Measurements from ENCODE around the gene PPP3CA.

Gene PPP3CA

DNA sequence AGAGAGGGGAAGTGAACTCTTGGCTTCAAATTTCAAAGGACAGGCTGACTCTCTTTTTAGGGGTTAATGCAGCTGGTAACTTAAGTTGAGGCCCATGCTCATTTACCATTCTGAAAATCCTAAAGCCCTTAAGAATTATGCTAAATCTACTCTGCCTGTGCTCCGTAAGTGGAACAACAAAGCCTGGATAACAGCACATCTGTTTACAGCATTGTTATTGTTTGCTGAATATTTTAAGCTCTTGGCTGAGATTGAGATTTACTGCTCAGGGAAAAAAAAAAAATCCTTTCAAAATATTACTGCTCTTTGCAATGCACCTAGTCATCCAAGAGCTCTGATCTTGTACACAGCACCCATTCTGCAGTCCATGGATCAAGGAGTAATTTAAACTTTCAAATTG, 17.7 kb downstream of the PPP3CA start:
- no peak for DNase-seq

DNA sequence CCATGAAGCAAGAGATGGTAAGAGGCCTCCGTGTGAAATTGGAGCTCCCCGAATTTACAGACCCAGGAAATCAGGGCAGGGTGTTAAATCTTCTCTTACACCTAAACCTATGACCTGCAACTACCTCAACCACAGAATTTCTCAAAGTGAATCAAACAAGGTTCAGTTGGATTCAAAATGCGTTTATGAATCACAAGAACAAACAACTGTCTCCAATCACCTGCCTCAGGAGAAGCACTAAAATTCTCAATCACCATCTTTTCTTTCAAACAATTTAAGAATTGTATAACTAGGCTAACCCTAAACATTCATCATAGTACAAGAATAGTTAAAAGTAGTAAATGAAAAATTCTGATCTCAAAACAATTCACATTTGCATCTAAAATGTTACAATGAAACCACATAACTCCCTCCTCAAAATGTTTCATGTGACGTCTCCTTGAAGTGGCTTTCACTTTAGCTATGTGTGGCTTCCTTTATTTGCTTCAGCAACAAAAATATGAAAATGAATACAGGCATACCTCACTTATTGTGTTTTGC, 19.2 kb downstream of the PPP3CA start:
- DNase-seq: no peak

GRCh38 chr4:101326576-101326975, 20.8 kb downstream of the PPP3CA start:
- no peak for DNase-seq

DNA sequence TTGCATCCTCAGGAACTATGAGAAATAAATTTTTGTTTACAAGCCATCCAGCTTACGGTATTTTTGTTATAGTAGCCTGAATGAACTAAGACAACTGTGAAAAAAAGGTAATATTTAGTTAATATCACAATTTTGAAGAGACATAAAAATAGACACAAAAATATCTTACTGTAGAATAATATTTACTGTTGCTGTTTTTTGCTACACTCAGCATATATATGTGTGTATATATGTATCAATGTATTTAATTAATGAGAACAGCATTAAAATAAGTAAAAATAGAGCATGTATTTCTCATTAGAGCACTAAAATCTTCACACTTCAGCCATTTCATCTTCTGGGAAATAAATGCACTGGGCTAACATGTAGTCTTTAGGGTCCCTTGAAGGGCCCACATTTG, 24.6 kb downstream of the PPP3CA start:
- DNase-seq: no peak

- no peak for DNase-seq
Observed at GRCh38 chr4:101321481-101322042, 25.8 kb downstream of the PPP3CA start.

DNA sequence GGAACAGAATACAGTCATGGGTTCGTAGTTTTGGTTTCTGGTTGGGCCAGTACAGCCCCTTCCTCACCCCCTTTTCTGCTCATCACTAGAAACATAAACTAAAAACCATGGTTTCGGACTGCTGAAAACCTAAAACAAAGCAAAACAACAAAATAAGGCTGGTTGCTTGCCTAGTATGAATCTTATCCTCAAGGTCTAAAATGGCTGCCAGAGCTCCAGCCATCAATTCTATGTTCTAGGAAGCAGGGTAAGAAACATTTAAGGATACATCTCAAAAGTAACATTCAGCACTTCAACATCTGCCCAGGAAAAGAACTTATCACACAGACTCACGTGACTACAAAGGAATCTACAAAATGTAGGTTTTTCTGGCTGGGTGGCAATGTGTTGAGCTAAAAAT, 31.5 kb downstream of the PPP3CA start:
- no peak for DNase-seq

DNA sequence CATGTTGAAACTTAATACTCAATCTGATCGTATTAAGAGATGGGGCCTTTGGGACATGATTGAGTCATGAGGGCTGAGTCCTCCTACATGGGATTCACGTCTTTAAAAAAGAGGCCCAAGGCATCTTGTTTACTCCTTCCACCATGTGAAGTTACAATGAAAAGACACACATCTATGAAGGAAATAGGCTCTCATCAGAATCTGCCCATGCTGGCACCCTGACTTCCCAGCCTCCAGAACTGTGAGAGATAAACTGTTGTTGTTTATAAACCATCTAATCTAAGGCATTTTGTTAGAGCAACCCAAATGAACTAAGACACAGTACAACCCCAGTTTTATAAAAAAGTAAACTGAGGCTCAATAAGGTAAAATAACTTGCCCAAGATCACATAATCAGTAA, 32.3 kb downstream of the PPP3CA start:
- DNase-seq: no peak

DNA sequence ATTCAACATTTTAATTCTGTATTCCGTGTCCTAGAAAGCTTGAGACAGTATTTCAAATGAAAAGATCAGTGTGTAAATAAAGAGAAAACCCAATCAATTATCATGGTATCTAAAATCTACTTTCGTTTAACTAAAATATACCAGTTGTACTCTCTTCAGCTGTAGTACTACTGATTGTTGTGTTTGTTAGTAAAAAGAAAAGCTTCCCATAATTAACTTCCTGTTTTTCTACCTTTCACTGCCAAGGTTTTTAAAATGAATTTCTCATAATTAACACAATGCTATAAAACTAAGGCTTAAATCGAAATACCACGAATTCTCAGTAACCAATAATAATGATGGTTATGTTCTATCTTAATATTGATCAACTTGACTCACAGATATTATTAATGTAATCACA, 37.4 kb downstream of the PPP3CA start:
- DNase-seq: no peak

GRCh38 chr4:101307899-101308298, 39.4 kb downstream of the PPP3CA start:
- DNase-seq: no peak

GRCh38 chr4:101306764-101307615, 40.3 kb downstream of the PPP3CA start:
- no peak for DNase-seq

GRCh38 chr4:101306225-101306624, 41.1 kb downstream of the PPP3CA start:
- no peak for DNase-seq

GRCh38 chr4:101304916-101305315, 42.4 kb downstream of the PPP3CA start:
- peak; percentile 18 for DNase-seq

DNA sequence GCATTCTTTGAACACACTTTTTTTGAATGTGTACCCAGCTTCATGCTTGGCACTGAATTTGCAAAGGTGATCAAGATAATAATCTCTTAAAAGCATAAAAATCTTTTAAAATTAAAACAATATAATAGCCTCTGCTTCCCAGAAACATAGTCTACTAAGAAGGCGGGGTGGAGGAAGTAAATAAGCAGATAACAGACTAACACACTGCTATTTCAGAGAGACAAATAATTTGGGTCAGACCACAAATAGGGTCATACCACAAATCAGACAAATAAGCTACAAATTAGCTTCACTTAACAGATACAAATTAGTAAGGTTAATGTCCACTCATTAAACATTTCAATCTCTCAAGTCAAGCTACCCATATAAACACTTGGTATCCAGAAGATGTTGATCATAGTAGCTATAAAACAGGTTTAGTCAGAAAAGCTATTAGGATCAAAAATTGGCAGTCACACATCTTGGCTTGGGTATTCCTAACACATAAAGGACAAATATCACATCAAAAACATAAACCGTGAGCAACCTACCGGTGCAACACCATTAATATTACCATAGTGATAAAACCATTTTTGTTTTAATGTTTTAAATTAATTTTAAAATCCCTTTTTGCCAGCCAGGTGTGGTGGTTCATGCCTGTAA, 47.3 kb downstream of the PPP3CA start:
- no peak for DNase-seq

DNA sequence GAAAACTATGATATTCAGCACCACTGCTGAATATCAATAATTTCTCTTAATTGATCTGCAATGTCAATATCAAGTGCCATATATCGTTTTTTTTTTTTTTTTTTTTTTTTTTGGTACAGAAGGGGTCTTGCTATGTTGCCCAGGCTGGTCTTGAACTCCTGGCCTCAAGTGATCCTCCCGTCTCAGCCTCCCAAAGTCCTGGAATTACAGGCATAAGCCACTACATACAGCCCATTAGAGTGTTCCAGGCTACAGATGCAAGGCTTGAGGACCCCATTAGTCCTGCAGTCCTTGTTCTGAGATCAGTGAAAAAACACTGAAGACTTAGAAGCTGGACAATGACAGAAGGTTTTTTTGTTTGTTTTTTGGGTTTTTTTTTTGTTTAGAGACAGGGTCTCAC, 48.3 kb downstream of the PPP3CA start:
- DNase-seq: no peak

DNA sequence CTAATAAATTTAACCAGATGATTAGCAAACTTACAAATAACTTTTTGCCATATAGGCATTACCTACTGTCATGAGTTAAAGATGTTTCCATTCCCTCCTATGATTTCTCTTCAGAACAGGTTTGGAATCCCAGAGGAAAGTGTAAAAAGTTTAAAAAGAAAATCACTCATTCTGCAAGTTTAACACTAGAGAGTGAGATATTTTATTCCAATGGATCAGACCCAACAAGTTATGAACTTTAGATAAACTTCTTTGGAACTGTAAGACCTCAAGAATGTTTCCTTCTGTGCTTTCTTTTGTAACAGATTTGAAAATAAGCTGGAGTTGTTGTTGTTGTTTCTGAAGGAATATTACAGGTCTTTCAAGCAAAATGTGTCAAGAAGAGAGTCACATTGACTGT, 51.6 kb downstream of the PPP3CA start:
- DNase-seq: no peak

GRCh38 chr4:101294597-101294996, 52.7 kb downstream of the PPP3CA start:
- no peak for DNase-seq

DNA sequence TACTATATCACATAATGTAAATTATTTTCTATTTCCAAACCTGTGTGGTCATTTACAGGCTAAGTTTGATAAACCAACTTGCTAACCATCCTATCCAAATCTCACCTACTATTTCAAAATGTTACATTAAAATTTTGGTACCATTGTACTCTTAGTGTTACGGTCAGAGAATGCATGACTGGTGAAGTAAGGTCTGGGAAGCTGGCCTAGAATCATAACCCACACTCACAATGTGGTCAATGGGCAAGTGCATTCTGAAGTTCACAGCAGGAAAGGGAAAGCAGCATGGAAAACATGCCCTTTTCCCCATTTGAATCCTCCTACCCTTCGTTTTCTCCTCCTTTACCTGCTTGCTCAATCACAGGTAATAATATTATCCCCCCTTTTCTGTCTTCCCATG, 54.4 kb downstream of the PPP3CA start:
- DNase-seq: no peak

- DNase-seq: no peak
Observed at GRCh38 chr4:101292214-101292613, 55.1 kb downstream of the PPP3CA start.

DNA sequence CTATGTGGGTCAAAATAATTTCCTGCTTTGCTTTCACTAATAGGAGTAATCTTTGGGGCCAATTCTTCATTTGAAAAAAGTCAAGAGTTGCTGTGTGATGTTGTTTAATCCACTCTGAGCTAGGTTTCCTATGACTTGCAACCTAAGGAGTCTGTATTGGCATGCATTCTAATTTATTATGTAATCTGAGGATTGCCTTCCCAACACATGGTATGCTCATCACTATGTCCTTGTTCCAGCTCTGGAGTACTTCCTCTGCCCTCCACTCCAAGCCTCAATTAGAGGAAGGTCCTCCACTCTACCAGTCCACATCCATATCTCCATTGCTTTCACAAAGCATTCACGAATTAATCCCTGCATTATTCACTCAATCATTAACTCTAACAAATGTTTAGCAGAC, 56.1 kb downstream of the PPP3CA start:
- no peak for DNase-seq

- no peak for DNase-seq
Observed at GRCh38 chr4:101290654-101291053, 56.7 kb downstream of the PPP3CA start.

DNA sequence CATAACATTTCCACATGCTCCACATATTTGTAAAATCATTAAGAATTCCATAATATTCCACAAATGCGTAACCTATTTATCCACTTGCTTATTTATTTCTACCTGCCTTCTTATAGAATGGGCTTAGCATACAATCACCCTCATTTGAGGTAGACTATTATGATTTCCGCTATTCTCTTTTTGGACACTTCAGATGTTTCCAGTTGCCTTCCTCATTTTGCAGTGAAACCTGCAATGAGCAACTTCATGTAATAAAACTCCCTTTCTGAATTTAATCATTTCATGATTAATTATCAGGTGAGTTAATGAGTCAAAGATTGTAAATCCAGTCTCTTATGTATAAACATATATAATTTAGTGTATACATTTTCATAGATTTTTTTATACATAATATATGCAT, 58.0 kb downstream of the PPP3CA start:
- DNase-seq: no peak

DNA sequence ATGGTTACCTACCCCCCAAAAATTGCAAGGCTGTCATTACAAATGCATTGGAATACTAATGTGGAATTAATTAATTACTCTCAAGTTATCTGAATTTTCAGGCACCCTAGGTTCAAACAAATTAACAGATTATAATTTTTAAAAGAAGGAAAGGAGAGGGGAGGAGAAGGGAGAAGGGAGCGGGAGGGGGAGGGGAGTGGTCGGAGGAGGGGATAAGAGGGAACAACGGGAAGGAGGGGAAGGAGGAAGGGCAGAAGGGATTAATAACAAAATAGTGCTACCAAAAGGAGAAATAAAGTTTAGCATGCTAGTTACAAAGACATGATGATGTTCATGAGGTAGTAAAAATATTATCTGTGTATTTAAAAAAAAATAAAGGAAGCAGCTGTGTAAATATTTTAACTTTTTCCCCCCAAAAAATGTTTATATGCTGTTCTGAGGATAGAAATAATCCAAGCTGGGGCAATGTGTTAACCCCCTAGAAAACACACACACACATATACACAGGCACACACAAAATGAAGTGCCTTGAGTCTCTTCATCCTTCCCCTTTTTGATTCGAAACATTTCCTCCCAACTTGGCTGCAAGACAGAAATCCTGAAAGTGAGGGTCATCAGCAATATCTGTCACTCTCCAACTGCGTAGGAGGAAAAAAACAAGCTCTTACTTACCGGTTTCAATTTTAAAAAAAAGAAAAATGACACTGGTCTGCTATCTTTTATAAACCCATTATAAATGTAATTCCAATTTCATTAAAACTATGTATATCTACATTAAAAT, 58.8 kb downstream of the PPP3CA start:
- DNase-seq: no peak

DNA sequence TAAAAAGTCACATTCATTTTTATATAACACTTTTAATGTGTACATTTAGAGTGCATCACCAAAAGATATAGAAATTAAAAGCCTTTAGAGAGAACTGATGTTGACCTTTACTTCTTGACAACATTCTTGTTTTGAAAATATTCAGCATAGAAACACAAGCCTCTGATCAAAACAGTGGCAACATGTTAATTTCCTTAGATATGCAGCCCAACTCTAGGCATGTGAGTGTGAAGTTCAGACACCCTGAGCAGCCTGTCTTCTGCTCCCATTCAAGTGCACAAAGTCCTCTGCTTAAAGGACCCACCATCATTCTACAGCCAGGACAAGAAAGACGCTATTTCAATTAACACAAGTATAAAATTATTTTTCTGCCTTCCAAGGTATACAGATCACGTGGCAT, 60.0 kb downstream of the PPP3CA start:
- DNase-seq: no peak
